Measurements from ENCODE around the gene ERAS. TPM values are rescaled to one million over a fixed set of nuclear protein-coding genes. Genes with fewer than 3 reads are reported as not detected.

The ERAS gene
- total and polyA plus RNA-seq, 3 donors from 2014 or later, result 0.76 to 2.0 (median 1.4) TPM

DNA sequence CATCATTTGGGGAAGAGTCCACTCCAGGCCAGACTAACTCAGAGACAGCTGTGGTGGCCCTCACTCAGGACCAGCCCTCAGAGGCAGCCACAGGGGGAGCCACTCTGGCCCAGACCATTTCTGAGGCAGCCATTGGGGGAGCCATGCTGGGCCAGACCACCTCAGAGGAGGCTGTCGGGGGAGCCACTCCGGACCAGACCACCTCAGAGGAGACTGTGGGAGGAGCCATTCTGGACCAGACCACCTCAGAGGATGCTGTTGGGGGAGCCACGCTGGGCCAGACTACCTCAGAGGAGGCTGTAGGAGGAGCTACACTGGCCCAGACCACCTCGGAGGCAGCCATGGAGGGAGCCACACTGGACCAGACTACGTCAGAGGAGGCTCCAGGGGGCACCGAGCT lies 3.3 kb upstream of the ERAS start:
- intact Hi-C loops (cut with DNase I; ENCODE audit: low total_unique reads), result no loop called here
- no peak for DNase-seq

DNA sequence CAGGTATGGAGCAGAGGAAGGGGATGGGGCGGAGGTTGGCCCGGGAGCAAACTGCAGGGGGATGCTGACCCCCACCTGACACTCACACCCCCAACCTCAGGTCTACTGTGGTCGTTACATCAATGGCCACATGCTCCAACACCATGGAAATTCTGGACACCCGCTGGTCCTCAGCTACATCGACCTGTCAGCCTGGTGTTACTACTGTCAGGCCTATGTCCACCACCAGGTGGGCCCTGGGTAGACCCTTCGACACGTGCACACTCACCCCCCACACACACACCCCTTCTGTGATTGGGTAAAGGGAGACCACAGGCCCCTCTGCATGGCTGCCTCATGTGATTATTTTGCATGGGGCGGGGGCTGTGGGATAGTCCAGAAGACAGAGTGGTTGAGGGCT lies 2.2 kb upstream of the ERAS start:
- Histone ChIP-seq H3K36me3 (ENCODE audit: low read depth, missing control alignments) (no peaks in the 10 kb centered on the region), H3K9me3 (no peaks in the 10 kb centered on the region), H3K27ac (no peak overlapping the region), H3K4me1 (no peaks in the 10 kb centered on the region), H3K4me3 (no peak overlapping the region), H3K27me3 (no peaks in the 10 kb centered on the region)
- 96% methylated on average over 8 of the region's 8 CpGs; no CpG with 5 or more reads in 1 of the 2 donors for WGBS, 2 donors
- intact Hi-C loops (cut with DNase I; ENCODE audit: low total_unique reads), result no loop called here
- TF ChIP-seq, protein P1, sequence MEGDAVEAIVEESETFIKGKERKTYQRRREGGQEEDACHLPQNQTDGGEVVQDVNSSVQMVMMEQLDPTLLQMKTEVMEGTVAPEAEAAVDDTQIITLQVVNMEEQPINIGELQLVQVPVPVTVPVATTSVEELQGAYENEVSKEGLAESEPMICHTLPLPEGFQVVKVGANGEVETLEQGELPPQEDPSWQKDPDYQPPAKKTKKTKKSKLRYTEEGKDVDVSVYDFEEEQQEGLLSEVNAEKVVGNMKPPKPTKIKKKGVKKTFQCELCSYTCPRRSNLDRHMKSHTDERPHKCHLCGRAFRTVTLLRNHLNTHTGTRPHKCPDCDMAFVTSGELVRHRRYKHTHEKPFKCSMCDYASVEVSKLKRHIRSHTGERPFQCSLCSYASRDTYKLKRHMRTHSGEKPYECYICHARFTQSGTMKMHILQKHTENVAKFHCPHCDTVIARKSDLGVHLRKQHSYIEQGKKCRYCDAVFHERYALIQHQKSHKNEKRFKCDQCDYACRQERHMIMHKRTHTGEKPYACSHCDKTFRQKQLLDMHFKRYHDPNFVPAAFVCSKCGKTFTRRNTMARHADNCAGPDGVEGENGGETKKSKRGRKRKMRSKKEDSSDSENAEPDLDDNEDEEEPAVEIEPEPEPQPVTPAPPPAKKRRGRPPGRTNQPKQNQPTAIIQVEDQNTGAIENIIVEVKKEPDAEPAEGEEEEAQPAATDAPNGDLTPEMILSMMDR (IDR thresholded peaks at IDR 0.05), result no peak
- no peak for TF ChIP-seq POLR2A (IDR thresholded peaks at IDR 0.05)
- no peak for DNase-seq

More for the DNA sequence above, 3.3 kb upstream of the ERAS start:
- Histone ChIP-seq H3K27me3 (no peaks in the 10 kb centered on the region), H3K36me3 (ENCODE audit: low read depth, missing control alignments) (no peaks in the 10 kb centered on the region), H3K27ac (no peak overlapping the region), H3K4me3 (no peak overlapping the region), H3K4me1 (no peaks in the 10 kb centered on the region), H3K9me3 (no peaks in the 10 kb centered on the region)
- TF ChIP-seq POLR2A (IDR thresholded peaks at IDR 0.05), result no peak
- TF ChIP-seq, protein P1 (IDR thresholded peaks at IDR 0.05), result no peak
- WGBS, 2 donors, result 57% methylated on average over 3 of the region's 6 CpGs; no CpG with 5 or more reads in 1 of the 2 donors

DNA sequence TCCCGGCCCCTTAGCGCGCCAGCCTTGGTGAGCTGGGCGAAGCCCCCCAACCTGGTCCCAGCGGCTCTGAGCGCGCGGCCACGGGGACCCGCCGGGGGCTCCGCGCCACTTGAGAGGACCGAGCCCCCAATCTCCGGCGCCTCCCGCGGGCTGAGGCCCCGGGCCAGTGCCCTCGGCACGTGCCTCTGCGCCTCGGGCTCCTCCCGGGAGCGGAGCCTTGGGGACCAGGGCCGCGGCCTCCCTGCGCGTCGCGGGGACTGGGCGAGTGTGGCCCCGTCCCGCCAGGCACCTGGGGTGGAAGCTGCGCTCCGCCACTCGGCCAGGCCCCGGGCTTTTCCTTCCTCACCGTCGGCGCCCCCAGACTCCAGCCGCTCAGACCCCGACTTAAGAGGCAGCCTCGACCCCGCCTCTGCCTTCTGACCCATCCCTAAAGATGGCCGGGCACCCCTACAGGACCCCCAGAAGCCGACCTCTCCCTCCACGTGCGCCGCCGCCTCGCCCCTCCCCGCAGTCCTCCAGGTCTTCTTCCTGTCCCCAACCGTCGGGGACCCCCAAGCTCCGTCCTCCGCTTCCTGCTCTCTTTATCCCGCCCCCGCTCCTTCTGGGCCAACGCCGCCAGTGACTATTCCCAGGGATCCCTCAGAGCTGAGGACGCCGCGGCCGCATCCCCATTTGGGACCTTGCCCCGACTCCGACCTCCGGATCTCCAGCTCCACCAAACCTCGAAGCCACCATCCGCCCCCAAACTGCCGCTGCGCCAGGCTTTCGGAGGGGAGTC lies 752 bp downstream of the ERAS start:
- Histone ChIP-seq H3K36me3 (ENCODE audit: low read depth, missing control alignments) (no peaks in the 10 kb centered on the region), H3K27me3 (no peaks in the 10 kb centered on the region), H3K9me3 (no peaks in the 10 kb centered on the region), H3K4me1 (no peaks in the 10 kb centered on the region), H3K4me3 (no peak overlapping the region), H3K27ac (no peak overlapping the region)
- no peak for DNase-seq
- TF ChIP-seq, protein P1 (IDR thresholded peaks at IDR 0.05), result no peak
- no peak for TF ChIP-seq POLR2A (IDR thresholded peaks at IDR 0.05)
- intact Hi-C loops (cut with DNase I; ENCODE audit: low total_unique reads), result no loop called here
- 53 to 85% methylated on average over 11 to 23 of the region's 73 CpGs for WGBS, 2 donors

DNA sequence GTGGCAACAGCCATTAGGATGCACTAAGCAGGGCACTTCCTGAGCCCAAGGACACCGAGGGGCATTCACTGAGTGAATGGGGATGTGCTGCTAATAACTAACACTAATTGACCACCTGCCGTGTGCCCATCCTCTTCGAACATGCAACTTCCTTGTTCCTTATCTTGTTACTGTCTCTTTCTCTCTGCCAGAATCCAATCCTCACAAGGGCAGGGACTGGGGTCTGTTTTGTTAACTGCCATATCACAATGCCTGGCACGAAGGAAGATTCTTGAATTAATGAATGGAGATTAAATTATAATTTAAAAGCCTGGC lies 1.3 kb downstream of the ERAS start:
- Histone ChIP-seq H3K27ac (no peak overlapping the region), H3K4me3 (no peak overlapping the region), H3K4me1 (no peaks in the 10 kb centered on the region), H3K36me3 (ENCODE audit: low read depth, missing control alignments) (no peaks in the 10 kb centered on the region), H3K9me3 (no peaks in the 10 kb centered on the region), H3K27me3 (no peaks in the 10 kb centered on the region)
- TF ChIP-seq, protein P1 (IDR thresholded peaks at IDR 0.05), result no peak
- TF ChIP-seq POLR2A (IDR thresholded peaks at IDR 0.05), result no peak
- WGBS, 2 donors, result 65 to 74% methylated on average over 4 of the region's 4 CpGs
- DNase-seq, result no peak
- intact Hi-C loops (cut with DNase I; ENCODE audit: low total_unique reads), result no loop called here
